NCI-H187 treated with DMSO at 0.1 percent for 48 hours (cell line): ENCODE measurements around the gene KIF18B.

Experiments
- DNase-seq: peaks from one replicate; lab custom pipeline; 2025; lab: John Stamatoyannopoulos, UW

The KIF18B gene

GRCh38 chr17:44918006-44918405 is 29.6 kb downstream of the KIF18B start:
- DNase-seq = no peak

GRCh38 chr17:44917456-44917855 is 30.1 kb downstream of the KIF18B start:
- DNase-seq = no peak

DNA sequence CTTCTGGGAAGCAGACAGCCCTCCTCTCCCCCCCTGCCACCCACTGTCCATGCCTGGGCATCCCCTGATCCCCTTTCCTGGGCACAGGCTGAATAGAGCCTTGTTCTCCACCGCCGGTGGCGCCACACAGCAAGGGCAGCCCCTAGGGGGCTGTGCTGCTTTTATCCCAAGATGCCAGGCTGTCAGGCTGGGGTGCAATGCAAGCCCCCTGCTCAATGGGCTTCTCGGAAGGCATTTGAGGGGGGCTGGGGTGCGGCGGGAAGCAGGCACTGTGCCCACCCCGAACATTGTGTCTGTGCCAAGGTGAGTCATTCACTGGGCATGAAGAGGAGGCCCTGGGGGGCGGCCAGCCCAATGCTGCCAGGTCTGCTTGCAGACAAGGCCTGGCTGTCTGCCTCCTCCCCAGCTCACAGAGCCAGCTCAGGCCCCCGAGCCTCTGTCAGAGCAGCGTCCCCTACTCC is 30.8 kb downstream of the KIF18B start:
- DNase-seq = no peak

DNA sequence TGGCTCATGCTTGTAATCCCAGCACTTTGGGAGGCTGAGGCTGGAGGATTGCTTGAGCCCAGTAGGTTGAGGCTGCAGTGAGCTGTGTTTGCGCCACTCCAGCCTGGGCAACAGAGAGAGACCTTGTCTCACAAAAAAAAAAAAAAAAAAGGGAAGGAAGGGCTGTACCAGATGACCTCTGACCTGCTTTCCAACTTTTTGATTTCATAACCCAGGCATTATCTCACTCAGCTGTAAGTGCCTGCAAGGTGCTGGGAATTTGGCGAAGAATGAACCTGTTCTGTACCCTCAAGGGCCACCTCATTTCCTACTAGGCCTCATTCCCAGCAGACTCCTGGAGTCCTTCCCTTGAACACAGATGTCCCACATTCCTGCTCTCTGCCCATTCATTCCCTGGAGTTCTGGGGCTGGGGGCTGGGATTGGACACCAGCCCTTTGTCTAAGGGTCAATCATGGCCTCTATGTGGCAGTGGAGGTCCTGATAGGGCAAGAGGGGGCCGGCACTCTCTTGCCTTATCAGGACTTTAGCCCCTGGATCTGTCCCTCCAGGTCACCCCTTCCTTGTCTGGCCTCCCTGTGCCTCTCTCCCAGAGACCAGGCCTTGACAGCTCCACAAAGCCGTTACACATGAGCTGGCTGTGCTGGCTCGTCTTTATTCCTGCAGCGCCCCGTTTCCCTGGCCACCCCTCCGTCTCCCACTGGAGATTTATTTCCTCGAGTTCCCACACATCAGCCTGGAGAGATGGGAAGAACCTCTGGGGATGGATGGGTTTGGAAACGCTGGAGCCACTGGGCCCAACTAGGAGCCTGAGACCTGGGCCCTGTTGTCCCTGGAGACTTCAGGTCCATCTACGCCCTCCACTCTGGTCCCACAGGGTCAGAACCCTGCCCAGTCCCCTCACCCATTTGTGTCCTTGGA is 31.5 kb downstream of the KIF18B start:
- DNase-seq = no peak

- DNase-seq = no peak
Measured at GRCh38 chr17:44915321-44915726, 32.2 kb downstream of the KIF18B start, which contains the start of gene GFAP. GFAP (minus strand) TSS chr17:44915500; CDS start chr17:44915486, 14 bp downstream.

- no peak for DNase-seq
Measured at GRCh38 chr17:44914698-44915271, 32.8 kb downstream of the KIF18B start.

- no peak for DNase-seq
Measured at GRCh38 chr17:44914148-44914547, 33.4 kb downstream of the KIF18B start.

DNA sequence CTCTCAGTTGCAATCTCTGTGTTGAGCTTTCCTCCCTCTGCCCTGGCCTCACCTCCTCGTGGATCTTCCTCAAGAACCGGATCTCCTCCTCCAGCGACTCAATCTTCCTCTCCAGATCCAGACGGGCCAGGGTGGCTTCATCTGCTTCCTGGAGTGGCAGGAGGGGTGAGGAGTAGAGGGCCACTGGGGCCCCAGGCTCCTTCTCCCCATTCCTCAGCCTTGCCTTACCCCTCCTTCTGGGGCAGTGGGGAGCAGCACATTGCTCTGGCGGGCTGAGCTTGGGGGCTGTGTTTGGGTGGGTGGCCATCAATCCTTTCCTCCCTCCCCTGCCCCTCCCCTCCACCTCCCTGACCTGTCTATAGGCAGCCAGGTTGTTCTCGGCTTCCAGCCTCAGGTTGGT is 33.9 kb downstream of the KIF18B start:
- DNase-seq = no peak

DNA sequence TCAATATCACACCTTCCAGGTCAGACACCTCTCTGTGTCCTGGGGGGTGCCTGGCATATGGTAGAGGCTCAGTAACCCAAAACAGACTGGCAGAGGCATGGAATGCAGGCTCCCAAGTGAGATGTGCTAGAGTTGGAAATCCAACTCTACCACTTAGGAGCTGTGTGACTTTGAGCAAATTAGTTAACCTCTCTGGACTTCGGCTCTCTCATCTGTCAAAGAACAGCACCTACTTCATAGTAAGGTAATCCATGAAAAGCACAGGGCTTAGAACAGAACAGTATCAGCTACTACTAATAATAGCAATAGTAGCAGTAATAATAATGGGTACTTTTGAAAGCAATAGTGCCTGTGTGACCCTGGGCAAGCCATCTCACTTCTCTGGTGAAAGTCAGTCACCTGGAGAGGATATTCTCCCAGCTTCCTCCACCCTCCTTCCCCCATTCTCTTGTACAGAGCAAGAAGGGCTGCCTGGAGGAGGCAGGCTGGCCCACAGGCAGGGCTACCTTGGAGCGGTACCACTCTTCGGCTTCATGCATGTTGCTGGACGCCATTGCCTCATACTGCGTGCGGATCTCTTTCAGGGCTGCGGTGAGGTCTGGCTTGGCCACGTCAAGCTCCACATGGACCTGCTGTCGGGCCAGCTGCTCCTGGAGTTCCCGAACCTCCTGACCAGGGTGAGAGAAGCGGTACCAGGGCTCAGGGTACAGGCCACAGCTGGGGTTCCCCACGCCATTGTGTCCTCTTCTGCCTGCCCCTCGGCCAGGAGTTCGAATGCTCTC is 34.6 kb downstream of the KIF18B start:
- DNase-seq = no peak

DNA sequence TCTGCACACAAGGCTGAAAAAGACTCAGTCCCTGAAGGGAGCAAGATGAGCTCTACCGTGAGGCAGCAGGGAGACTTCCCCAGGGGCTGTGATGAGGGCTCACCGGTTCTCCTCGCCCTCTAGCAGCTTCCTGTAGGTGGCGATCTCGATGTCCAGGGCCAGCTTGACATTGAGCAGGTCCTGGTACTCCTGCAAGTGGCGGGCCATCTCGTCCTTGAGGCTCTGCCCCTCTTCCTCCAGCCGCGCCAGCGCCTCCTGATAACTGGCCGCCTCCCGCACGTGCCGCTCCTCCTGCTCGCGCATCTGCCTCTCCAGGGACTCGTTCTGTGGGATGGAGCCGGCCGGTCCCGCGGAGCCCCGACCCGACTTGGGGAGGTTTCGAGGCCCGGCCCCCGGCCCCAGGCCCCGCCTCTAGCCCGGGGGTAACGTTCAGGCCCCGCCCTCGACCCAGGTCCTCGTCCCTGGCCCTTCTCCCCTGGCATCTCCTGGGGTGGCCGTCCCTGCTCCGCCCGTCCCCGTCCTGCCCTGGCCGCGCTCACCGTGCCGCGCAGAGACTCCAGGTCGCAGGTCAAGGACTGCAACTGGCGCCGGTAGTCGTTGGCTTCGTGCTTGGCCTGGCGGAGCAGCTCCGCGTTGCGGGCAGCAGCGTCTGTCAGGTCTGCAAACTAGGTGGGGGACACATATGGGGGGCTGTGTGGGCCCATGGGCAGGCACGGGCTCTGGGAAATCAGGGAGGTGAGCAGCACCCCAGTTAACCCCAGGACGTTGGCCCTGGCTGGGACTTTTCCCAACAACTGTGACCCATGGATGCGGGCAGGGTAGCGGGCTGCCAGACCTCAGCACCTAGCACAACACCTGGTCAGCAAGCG is 36.2 kb downstream of the KIF18B start:
- no peak for DNase-seq

DNA sequence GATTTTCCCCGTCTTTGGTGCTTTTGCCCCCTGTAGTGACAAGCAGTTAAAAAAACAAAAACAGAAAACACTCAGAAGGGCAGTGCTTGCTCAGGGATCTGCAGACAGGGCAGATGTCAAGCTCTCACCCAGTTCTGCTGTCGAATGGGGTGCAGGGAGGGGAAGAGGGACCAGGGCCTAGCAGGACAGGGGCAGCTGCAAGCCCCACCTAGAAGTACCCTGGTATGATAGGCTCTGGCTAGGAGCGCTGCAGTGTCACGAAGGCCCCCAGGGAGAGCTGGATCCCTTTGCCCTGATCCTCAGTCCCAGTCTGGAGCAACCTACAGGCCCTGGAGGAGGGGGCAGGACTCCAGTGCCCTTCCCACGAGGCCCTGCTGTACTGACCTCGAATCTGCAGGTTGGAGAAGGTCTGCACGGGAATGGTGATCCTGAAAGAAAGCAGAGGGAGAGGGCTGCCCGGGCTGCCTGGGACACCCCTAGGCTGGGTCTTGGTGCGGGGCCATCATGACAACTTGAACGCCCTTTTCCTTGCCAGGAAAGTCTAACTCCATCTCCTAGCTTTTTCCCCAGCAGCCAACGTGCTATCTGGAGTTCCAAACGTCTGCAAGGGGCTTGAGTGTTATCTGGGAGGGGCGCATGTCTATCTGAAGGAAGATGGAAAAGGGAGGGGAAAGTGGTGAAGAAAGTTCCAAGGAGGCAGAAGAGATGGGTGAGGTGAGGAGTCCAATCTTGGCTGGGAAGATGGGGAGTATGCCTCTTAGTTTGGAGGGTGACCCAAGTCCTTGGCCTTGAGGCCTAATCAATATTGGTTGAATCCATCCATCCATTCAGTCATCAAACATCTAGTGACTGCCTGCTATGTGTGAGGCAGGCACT is 37.1 kb downstream of the KIF18B start:
- DNase-seq = no peak

GRCh38 chr17:44909681-44910144 is 37.9 kb downstream of the KIF18B start:
- no peak for DNase-seq

DNA sequence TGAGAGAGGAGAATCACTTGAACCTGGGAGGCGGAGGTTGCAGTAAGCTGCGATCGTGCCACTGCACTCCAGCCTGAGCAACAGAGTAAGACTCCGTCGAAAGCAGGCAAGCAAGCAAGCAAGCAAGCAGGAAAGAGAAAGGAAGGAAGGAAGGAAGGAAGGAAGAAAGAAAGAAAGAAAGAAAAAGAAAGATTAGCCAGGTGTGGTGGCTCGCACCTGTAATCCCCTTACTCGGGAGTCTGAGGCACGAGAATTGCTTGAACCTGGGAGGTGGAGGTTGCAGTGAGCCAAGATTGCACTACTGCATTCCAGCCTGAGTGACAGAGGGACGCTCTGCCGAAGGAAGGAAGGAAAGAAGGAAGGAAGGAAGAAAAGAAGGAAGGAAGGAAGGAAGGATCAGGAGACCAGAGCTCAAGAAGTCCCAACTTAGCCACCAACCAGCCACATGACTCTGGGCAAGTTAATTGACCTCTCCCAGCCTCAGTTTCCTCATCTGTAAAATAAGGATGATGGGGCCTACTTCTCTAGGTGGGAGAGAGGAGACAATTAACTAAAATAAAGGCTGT is 38.7 kb downstream of the KIF18B start:
- DNase-seq = no peak

DNA sequence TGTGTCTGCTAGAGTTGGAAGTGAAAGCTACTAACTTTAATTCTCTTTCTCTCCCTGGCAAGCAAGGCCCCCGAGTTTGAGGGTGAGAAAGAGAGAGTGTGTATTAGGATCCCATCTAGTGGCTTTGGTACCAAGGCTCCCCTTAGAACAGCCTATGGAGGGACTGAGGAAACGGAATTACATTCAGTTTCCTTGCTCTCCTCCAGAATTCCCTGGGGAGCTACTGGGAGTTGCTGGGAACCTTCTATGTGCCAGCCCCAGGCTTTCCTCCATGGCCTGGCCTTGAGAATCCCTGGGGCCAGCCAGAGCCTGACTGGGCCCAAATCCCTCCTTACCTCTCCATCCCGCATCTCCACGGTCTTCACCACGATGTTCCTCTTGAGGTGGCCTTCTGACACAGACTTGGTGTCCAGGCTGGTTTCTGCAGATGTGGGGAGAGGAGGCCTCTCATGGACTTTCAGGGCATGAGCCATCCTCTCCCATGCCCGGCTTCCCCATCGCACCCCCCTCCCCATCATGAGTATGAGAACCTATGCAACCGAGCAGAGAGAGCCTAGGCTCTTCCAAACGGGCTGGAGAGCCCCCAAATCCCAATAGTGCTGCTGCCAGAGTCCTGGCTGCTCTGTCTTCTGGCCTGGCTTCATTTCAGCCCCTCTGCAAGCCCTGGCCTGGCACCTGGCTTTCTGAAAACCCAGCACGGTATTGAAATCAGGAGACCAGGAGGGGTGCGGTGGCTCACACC is 39.7 kb downstream of the KIF18B start:
- DNase-seq = no peak

GRCh38 chr17:44906763-44907728 is 40.5 kb downstream of the KIF18B start:
- DNase-seq = no peak

DNA sequence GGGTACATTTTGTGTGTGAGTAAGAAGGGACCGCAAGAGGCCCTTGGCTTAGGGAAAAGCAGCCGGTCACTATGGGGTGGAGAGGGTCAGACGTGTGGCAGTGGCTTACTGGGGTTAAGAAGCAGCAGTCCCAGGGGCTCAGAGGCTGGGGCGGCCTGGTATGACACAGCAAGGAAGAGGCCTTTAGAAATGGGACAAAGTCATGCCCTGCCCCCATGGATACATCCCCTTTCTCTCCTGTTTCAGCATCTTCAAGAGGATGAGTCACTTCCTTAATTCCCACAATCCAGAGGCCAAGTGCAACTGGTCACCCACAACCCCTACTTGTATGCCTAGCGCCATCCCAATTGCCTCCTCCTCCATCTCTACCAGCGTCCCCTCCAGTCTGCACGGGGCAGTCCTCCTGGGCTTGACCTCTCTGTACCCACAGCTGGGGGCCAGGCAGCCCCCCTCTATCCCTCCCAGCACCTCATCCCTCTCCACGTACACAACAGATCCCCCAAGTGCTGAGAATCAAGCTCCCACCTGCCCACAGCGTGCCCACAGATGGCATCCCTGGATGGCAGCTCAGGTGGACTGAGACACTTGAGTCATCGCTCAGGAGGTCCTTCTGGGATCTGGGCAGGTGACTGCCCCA is 41.4 kb downstream of the KIF18B start:
- no peak for DNase-seq
